ENCODE results near the gene PLB1.

PLB1 gene

DNA sequence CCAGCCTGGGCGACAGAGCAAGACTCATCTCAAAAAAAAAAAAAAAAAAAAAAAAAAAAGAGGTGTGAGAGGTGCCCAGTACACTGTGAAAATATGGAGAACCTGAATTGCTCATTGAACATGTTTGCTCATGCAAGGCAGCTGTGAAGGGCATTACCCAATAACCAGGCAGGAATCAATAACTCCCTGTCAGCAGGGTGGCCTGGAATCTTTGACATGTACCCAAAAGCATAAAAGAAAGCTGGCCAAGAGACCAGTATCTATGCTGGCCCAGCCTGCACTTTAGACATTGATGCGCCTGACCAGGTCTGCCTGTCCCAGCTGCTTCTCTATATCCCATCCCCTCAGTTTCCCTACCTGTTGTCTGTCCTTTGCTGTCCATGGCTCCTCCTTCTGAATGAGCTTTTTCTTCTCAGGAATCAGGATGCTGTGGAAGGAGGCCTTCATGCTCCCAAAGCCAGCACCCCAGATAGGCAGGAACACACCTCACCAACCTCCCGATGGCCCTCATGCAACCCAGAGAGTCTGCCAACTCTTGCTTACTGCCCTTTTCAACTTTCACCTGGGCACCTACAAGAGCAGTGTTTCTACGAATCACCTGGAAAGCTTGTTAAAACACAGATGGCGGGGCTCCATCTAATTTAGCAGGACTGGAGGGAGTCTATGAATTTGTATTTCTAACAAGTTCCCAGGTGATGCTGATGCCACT, 172.4 kb downstream of the PLB1 start:
- DNase-seq: no peak
- intact Hi-C loops (cut with DNase I; ENCODE audit: low total_unique reads): loop anchor here (5.0 kb wide), 1 partner anchor 39 kb away; no protein-coding TSS in a partner anchor
- H3K27ac ChIP-seq: no peak overlapping the region
- no peaks in the 10 kb centered on the region for H3K36me3 ChIP-seq
- H3K9me3 ChIP-seq: no peaks in the 10 kb centered on the region
- TF ChIP-seq CTCF (IDR thresholded peaks at IDR 0.05): no peak
- no peak overlapping the region for H3K4me3 ChIP-seq
- peaks cover 0 to 39% (median 28%) of the 10 kb centered on the region in 4 donors for H3K4me1 ChIP-seq
- H3K27me3 ChIP-seq: no peaks in the 10 kb centered on the region

DNA sequence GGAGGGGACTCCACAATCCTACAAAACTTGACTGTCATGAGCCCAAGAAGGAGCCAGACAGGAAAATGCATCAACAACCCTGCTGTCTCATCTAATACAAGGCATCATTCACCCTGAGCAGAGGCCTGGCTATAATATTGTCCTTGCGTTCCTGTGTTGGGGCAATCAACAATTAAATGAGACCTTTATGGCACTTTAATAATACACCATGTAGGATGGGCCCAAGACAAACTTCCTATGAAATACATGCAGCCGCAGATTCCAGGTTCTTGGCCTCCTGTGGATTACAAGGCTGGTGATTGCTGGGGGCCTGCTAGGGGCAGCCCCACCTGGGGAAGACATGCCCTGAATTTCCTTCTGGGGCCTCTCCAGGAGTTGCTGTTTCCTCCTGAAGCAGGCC, 173.0 kb downstream of the PLB1 start:
- peaks cover 0 to 33% (median 21%) of the 10 kb centered on the region in 4 donors for H3K4me1 ChIP-seq
- intact Hi-C loops (cut with DNase I; ENCODE audit: low total_unique reads): loop anchor here (5.0 kb wide), 1 partner anchor 38 kb away; no protein-coding TSS in a partner anchor
- no peak overlapping the region for H3K4me3 ChIP-seq
- H3K36me3 ChIP-seq: no peaks in the 10 kb centered on the region
- no peaks in the 10 kb centered on the region for H3K27me3 ChIP-seq
- no peak for TF ChIP-seq CTCF (IDR thresholded peaks at IDR 0.05)
- H3K27ac ChIP-seq: no peak overlapping the region
- H3K9me3 ChIP-seq: no peaks in the 10 kb centered on the region
- DNase-seq: no peak

- no peaks in the 10 kb centered on the region for H3K9me3 ChIP-seq
- TF ChIP-seq CTCF (IDR thresholded peaks at IDR 0.05): no peak
- peaks cover 0 to 24% (median 3%) of the 10 kb centered on the region in 4 donors for H3K4me1 ChIP-seq
- intact Hi-C loops (cut with DNase I; ENCODE audit: low total_unique reads): no loop called here
- no peaks in the 10 kb centered on the region for H3K27me3 ChIP-seq
- H3K4me3 ChIP-seq: no peak overlapping the region
- H3K27ac ChIP-seq: no peak overlapping the region
- no peak for DNase-seq
- no peaks in the 10 kb centered on the region for H3K36me3 ChIP-seq
Measured at GRCh38 chr2:28670856-28671255, 175.0 kb downstream of the PLB1 start.

GRCh38 chr2:28673338-28673737, 177.5 kb downstream of the PLB1 start:
- Histone ChIP-seq H3K36me3 (no peaks in the 10 kb centered on the region), H3K9me3 (no peaks in the 10 kb centered on the region), H3K4me3 (no peak overlapping the region), H3K27me3 (no peaks in the 10 kb centered on the region), H3K27ac (no peak overlapping the region), H3K4me1 (peaks cover 0 to 11% (median 0%) of the 10 kb centered on the region in 4 donors)
- TF ChIP-seq CTCF (IDR thresholded peaks at IDR 0.05): no peak
- DNase-seq: no peak
- intact Hi-C loops (cut with DNase I; ENCODE audit: low total_unique reads): no loop called here

DNA sequence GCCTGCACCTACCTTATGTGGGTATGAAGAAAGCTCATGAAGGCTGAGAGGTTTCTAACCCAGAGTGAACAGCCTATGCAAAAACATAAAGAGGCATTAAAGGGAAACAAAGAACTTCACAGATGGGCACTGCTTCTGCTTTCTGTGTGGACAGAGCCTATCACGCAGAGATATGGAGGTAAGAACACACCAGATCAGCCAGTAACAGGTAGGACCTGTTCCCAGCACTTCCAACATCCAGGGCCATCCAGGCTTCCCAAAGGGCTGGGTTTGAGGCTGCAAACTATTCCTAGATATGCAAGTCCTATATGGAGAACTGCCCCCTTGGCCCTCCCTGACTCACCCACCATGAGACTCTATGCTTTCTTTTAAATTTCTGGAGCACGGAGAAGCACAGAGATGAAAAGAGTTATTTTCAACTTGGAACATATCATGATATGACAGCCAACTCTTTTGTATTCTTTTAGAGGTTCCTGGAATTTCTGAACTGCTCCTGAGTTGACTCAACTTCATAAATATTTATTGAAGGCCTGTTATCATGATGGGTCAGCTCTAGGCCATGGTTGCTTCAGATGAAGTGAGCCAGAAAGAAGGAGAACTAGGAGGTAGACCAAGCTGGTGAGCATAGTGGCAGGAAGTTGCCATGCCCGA, 178.3 kb downstream of the PLB1 start:
- no peak for TF ChIP-seq CTCF (IDR thresholded peaks at IDR 0.05)
- intact Hi-C loops (cut with DNase I; ENCODE audit: low total_unique reads): loop anchor here (2.0 kb wide), 1 partner anchor 73 kb away; no protein-coding TSS in a partner anchor
- Histone ChIP-seq H3K27me3 (no peaks in the 10 kb centered on the region), H3K27ac (peak overlapping the region; percentile 9 to 34), H3K9me3 (no peaks in the 10 kb centered on the region), H3K36me3 (no peaks in the 10 kb centered on the region), H3K4me1 (peaks cover 0 to 12% (median 0%) of the 10 kb centered on the region in 4 donors), H3K4me3 (no peak overlapping the region)
- DNase-seq: no peak

All from tibial artery (tissue), 4 donors.